LNCAP (cell line): ENCODE results near the gene MAP2K3.

Experiments used
- TF ChIP-seq, protein P1 (sequence below): fragments of 450-650 bp; IDR thresholded peaks from 2 replicates; pipeline ENCODE4 v1.5.1; 2017; ENCODE audit warnings: mild to moderate bottlenecking

The MAP2K3 gene

DNA sequence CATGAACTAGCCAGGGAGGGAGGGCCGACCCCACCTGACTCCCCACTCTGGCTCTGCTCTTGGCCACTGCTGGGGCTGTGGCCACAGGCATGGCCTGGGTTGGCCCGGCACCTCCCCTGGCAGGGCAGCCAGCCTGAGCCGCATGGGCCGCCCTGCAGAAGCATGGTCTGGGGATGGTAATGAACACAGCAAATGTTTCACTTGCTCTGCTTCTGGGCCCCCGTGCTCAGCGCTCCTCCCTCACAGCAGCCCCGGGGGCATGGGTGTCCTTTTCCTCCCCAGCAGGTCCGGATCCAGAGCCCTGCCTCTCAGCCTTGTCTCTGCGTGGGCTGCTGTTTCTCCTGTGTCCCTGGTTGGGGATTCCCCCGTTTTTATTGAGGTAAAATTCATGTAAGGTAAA is 60.7 kb downstream of the MAP2K3 start:
- TF ChIP-seq, protein P1, sequence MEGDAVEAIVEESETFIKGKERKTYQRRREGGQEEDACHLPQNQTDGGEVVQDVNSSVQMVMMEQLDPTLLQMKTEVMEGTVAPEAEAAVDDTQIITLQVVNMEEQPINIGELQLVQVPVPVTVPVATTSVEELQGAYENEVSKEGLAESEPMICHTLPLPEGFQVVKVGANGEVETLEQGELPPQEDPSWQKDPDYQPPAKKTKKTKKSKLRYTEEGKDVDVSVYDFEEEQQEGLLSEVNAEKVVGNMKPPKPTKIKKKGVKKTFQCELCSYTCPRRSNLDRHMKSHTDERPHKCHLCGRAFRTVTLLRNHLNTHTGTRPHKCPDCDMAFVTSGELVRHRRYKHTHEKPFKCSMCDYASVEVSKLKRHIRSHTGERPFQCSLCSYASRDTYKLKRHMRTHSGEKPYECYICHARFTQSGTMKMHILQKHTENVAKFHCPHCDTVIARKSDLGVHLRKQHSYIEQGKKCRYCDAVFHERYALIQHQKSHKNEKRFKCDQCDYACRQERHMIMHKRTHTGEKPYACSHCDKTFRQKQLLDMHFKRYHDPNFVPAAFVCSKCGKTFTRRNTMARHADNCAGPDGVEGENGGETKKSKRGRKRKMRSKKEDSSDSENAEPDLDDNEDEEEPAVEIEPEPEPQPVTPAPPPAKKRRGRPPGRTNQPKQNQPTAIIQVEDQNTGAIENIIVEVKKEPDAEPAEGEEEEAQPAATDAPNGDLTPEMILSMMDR: no peak

DNA sequence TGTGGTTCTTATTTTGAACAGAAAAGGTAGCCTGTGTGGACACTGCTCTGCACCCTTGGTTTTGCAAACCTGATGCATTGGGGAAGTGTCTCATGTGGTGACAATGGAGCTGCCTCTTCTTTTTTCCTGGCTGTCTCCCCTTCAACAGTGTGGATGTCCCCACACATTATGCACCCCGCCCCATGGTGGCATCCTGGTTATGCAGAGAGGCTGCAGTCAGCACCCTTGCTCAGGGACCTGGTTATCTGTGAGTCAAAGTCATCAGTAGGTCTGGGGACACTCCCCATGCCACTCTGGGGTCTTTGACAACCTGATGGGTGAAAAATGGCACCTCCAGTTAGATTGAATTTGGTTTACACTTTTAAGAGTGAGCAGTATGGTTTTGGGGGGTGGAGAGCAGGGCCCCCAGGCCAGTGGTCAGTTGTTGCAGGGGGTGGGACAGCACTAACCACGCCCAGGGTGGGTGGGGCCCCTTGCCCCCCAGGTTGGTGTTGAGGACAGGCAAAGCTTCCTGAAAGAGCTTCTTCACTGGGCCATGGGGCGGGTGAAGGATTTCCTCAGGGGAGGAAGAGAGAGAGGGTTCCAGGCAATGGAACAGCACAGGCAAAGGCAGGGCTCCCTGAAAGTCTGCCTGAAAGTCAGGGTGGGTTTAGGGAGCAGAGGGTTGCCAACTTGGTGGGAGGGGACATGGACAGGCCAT is 67.0 kb downstream of the MAP2K3 start:
- TF ChIP-seq, protein P1: no peak

DNA sequence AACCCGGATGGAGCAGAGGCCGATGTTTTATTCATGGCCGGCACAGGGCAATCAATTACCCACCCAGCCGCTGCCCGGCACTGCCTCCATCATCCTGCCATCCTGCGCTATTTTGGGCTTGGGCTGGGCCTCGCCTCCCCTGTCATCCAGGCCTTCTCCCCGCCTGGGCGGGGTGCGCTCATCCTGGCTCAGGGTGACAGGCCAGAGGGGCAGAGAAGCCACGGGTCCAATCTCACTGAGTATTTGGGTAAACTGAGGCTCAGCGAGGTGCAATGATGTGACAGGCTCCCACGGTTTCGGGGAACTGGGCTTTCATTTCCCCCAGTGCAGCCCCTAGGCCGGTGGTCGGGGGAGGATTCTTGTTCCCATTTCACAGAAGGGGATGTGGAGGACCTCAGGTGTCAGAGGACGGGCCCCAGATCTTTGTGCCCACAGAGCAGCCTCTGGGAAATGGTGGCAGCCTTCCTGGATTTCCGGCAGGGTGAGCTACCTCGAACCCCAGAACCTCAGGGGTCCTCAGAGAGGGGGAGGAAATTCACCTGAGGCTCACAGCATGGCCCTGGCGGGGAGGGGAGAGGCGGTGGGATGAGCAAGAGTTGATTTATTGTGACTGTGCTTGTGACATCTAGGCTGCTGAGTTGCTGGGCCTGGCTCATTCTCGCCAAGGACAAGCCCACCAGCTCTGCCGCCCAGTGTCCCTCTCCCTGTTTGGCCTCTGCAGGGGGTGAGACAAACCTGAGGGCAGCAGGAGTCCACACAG is 67.9 kb downstream of the MAP2K3 start:
- TF ChIP-seq, protein P1: no peak

DNA sequence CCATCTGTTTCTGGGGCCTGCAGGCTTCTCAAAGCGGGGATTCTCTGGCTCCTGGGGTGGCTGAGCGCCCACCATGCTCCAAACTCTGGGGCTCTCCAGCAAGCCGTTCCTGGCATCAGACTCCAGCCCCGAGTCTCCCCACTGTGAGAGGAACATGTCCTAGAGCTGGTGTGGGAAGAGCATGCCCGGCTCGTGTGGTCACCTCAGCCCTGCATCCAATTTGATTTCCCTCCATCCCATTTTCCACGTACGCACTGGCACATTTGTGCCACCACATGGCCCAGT is 68.4 kb downstream of the MAP2K3 start:
- TF ChIP-seq, protein P1: no peak

DNA sequence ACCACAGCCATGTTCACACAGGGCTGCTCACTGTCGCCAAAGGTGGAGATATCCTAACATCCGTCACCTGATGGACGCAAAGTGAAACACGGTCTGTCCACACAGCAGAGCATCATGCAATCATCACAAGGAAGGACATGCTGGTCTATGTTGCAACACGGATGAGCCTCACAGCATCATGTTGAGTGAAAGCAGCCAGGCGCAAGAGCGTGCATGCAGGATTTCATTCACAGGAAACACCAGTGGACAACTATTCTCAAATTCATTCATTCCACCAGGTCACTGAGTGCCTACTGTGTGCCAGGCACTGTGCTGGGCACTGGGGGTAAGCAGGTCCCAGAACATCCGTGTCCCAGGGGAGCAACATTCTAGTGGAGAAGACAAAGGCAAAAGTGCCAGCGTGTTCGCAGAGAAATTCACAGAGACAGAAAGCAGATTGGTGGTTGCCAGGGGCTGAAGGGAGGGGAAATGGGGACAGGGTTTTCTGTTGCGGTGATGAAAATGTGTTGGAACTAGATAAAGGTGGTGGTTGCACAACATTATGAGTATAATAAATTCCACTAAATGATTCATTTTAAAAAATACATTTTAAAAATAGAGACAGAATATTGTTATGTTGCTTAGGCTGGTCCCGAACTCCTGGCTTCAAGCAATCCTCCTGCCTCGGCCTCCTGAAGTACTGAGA is 69.0 kb downstream of the MAP2K3 start:
- TF ChIP-seq, protein P1: no peak

DNA sequence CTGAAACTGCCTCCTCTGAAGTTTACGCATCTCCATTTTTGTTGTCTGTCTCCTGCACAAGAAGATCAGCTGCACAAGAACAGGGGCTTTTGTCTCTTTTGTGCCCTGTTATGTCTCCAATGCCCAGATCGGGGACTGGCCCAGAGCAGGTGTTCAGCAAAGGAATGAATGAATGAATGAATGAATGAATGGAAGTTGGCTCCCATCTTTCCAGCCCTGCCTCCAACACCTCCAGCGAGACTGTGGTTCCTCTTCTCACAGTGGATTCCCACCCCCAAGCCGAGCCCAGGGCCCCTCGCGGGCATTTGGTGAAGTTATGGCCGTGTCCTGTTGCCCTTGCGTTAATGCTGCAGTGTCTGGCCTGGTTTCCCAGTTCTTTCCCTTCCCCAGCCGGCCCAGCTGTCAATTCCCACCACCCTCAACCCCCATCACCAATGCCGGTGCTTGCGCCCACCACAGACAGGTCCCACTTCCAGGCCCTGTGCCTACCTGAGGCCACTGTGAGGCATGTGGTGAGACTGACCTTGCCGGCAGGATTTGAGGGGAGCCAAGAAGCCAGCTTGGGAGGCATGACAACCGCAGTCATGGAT is 70.4 kb downstream of the MAP2K3 start:
- TF ChIP-seq, protein P1: no peak

DNA sequence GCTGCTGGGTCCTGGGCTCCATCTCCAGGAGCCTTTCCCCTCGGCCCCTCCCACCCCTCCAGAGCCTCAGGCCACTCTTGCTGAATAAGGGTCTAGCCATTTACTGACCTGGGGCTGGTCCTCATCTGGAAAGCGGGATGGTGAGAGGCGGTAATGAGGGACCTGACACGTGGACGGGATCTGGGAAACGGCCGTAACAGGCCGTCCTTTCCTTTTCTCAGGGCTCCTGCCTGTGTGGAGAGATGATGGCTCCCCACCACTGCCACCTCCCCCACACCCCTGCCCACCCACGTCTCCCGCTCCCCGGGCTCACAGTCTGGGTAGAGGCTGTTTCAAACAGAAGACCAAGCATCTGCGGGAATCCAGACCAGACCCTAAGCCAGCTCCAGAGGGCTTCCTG is 71.1 kb downstream of the MAP2K3 start:
- TF ChIP-seq, protein P1: no peak
